SU-DHL-6 (cell line): Measurements from ENCODE around the gene MLKL.

Experiments used
- H2AFZ ChIP-seq: fragments of 200-600 bp; sonication (generic); 2 replicates; pipeline ENCODE4 v1.6.1; 2014; ENCODE audit warnings: low read depth, mild to moderate bottlenecking, moderate library complexity, mixed read lengths, antibody characterized with exemption, low read length; ENCODE audit not compliant: severe bottlenecking
- H3F3A ChIP-seq: fragments of 200-600 bp; shearing (Covaris generic); 2 replicates; pipeline ENCODE4 v1.6.0; 2016; ENCODE audit warnings: antibody characterized with exemption, mild to moderate bottlenecking; ENCODE audit not compliant: insufficient read depth
- H3K27ac ChIP-seq: fragments of 200-600 bp; sonication (generic); 2 replicates; pipeline ENCODE4 v1.5.1; 2016; ENCODE audit warnings: low read depth, mild to moderate bottlenecking, low read length, moderate library complexity, mixed read lengths
- H3K27me3 ChIP-seq: fragments of 200-600 bp; sonication (generic), shearing (Covaris generic); 2 replicates; pipeline ENCODE4 v1.6.0; 2014; ENCODE audit warnings: mild to moderate bottlenecking, low read length
- H3K36me3 ChIP-seq: fragments of 200-600 bp; sonication (generic); 2 replicates; pipeline ENCODE4 v1.6.1; 2014; ENCODE audit warnings: mild to moderate bottlenecking, low read length, mixed read lengths
- H3K4me2 ChIP-seq: fragments of 300-600, 200-600 bp; shearing (Covaris generic), sonication (generic); 2 replicates; pipeline ENCODE4 v1.6.0; 2014; ENCODE audit warnings: low read length, low read depth, mild to moderate bottlenecking; ENCODE audit not compliant: poor library complexity, severe bottlenecking
- H3K4me3 ChIP-seq: fragments of 200-600 bp; sonication (generic); 2 replicates; pipeline ENCODE4 v1.5.1; 2014; ENCODE audit warnings: antibody characterized with exemption, low read length, mild to moderate bottlenecking, mixed read lengths; ENCODE audit not compliant: insufficient read depth, poor library complexity, severe bottlenecking
- H3K79me2 ChIP-seq: fragments of 200-600 bp; sonication (generic); 2 replicates; pipeline ENCODE4 v1.6.1; 2014; ENCODE audit warnings: mild to moderate bottlenecking, low read length, moderate library complexity; ENCODE audit not compliant: insufficient read depth
- H3K9ac ChIP-seq: fragments of 200-600 bp; sonication (generic); 2 replicates; pipeline ENCODE4 v1.7.0; 2014; ENCODE audit warnings: mild to moderate bottlenecking, low read length
- H3K9me2 ChIP-seq: fragments of 200-600 bp; sonication (generic); replicated peaks from 2 replicates; pipeline ENCODE4 v1.6.1; 2014; ENCODE audit warnings: low read length; ENCODE audit not compliant: insufficient read depth
- H3K9me3 ChIP-seq: fragments of 200-600 bp; sonication (generic); 2 replicates; pipeline ENCODE4 v1.6.1; 2014; ENCODE audit warnings: low read length, mixed read lengths; ENCODE audit not compliant: insufficient read depth
- H4K20me1 ChIP-seq: fragments of 200-600 bp; sonication (generic); 2 replicates; pipeline ENCODE4 v1.6.1; 2014; ENCODE audit warnings: low read depth, mild to moderate bottlenecking, antibody characterized with exemption, low read length, moderate library complexity, mixed read lengths
- CTCF ChIP-seq: fragments of 200-600 bp; sonication (generic); IDR thresholded peaks from one replicate; pipeline ENCODE4 v1.5.1; 2017; ENCODE audit warnings: antibody characterized with exemption, mild to moderate bottlenecking, low read length, moderate library complexity; ENCODE audit not compliant: insufficient read depth, poor library complexity, severe bottlenecking
- EZH2phosphoT487 ChIP-seq: fragments of 200-600 bp; sonication (generic), shearing (Covaris generic); conservative IDR thresholded peaks from 2 replicates; pipeline ENCODE4 v1.6.1; 2018; ENCODE audit warnings: mild to moderate bottlenecking, antibody characterized with exemption, low read length, moderate library complexity, mixed read lengths

MLKL gene

GRCh38 chr16:74717367-74717766 lies 16.7 kb upstream of the MLKL start:
- Histone ChIP-seq H3K36me3 (no peaks in the 10 kb centered on the region), H3K9ac (no peak overlapping the region), H3K79me2 (no peaks in the 10 kb centered on the region), H3F3A (no peaks in the 10 kb centered on the region), H3K9me2 (no peaks in the 10 kb centered on the region), H3K4me2 (no peak overlapping the region), H4K20me1 (no peaks in the 10 kb centered on the region), H3K27me3 (no peaks in the 10 kb centered on the region), H3K27ac (no peak overlapping the region), H2AFZ (no peak overlapping the region), H3K9me3 (no peaks in the 10 kb centered on the region), H3K4me3 (no peak overlapping the region)
- TF ChIP-seq EZH2phosphoT487 (no peak), CTCF (no peak)

- no peaks in the 10 kb centered on the region for H4K20me1 ChIP-seq
- no peaks in the 10 kb centered on the region for H3K27me3 ChIP-seq
- no peak overlapping the region for H3K4me2 ChIP-seq
- no peak for TF ChIP-seq EZH2phosphoT487
- TF ChIP-seq CTCF: no peak
- no peaks in the 10 kb centered on the region for H3F3A ChIP-seq
- H3K9ac ChIP-seq: no peak overlapping the region
- no peaks in the 10 kb centered on the region for H3K79me2 ChIP-seq
- H2AFZ ChIP-seq: no peak overlapping the region
- H3K9me3 ChIP-seq: no peaks in the 10 kb centered on the region
- no peaks in the 10 kb centered on the region for H3K9me2 ChIP-seq
- no peaks in the 10 kb centered on the region for H3K36me3 ChIP-seq
- H3K4me3 ChIP-seq: no peak overlapping the region
- H3K27ac ChIP-seq: no peak overlapping the region
Measured at GRCh38 chr16:74716355-74716754, 15.7 kb upstream of the MLKL start.

GRCh38 chr16:74713876-74714275 lies 13.2 kb upstream of the MLKL start:
- Histone ChIP-seq H3K9me2 (no peaks in the 10 kb centered on the region), H3K79me2 (no peaks in the 10 kb centered on the region), H3K9me3 (no peaks in the 10 kb centered on the region), H3K27ac (no peak overlapping the region), H3K27me3 (no peaks in the 10 kb centered on the region), H3K4me2 (no peak overlapping the region), H3K4me3 (no peak overlapping the region), H3F3A (no peaks in the 10 kb centered on the region), H2AFZ (no peak overlapping the region), H3K36me3 (no peaks in the 10 kb centered on the region), H4K20me1 (no peaks in the 10 kb centered on the region), H3K9ac (no peak overlapping the region)
- no peak for TF ChIP-seq CTCF
- no peak for TF ChIP-seq EZH2phosphoT487
